Measurements from ENCODE around the gene C5orf34. TPM values are rescaled to one million over a fixed set of nuclear protein-coding genes. Genes with fewer than 3 reads are reported as not detected.
"Not testable (repeated sequence)": the region's sequence is repeated elsewhere in the genome, so short reads cannot be mapped to it uniquely, and the experiment has no call there.

C5orf34 gene
- total RNA-seq, 4 donors from 2014 or later = 0.42 to 2.1 (median 1.6) TPM

GRCh38 chr5:43553381-43553780 lies 38.4 kb upstream of the C5orf34 start:
- Histone ChIP-seq H3K4me3 (replicated peaks in 1 of 3) (no peak overlapping the region), H3K27me3 (no peaks in the 10 kb centered on the region), H3K36me3 (peaks cover 2 to 6% of the 10 kb centered on the region in 2 donors), H3K4me1 (peaks cover 26 to 28% of the 10 kb centered on the region in 2 donors), H3K27ac (no peak overlapping the region), H3K9me3 (no peaks in the 10 kb centered on the region)
- WGBS, 2 donors = 69 to 74% methylated on average over 2 of the region's 2 CpGs
- intact Hi-C loops (cut with DNase I) = no loop called here
- no peak for DNase-seq
- TF ChIP-seq POLR2A (IDR thresholded peaks at IDR 0.05) = no peak
- TF ChIP-seq, protein P1, sequence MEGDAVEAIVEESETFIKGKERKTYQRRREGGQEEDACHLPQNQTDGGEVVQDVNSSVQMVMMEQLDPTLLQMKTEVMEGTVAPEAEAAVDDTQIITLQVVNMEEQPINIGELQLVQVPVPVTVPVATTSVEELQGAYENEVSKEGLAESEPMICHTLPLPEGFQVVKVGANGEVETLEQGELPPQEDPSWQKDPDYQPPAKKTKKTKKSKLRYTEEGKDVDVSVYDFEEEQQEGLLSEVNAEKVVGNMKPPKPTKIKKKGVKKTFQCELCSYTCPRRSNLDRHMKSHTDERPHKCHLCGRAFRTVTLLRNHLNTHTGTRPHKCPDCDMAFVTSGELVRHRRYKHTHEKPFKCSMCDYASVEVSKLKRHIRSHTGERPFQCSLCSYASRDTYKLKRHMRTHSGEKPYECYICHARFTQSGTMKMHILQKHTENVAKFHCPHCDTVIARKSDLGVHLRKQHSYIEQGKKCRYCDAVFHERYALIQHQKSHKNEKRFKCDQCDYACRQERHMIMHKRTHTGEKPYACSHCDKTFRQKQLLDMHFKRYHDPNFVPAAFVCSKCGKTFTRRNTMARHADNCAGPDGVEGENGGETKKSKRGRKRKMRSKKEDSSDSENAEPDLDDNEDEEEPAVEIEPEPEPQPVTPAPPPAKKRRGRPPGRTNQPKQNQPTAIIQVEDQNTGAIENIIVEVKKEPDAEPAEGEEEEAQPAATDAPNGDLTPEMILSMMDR (IDR thresholded peaks at IDR 0.05) = no peak

- TF ChIP-seq POLR2A (IDR thresholded peaks at IDR 0.05) = no peak
- TF ChIP-seq, protein P1 (IDR thresholded peaks at IDR 0.05) = no peak
- Histone ChIP-seq H3K36me3 (peaks cover 7 to 12% of the 10 kb centered on the region in 2 donors), H3K27ac (no peak overlapping the region), H3K9me3 (no peaks in the 10 kb centered on the region), H3K27me3 (no peaks in the 10 kb centered on the region), H3K4me3 (replicated peaks in 1 of 3) (no peak overlapping the region), H3K4me1 (peaks cover 26 to 28% of the 10 kb centered on the region in 2 donors)
- DNase-seq = no peak
- intact Hi-C loops (cut with DNase I) = no loop called here
- 73 to 79% methylated on average over 2 of the region's 2 CpGs for WGBS, 2 donors
Measured at GRCh38 chr5:43551731-43552130, 36.8 kb upstream of the C5orf34 start.

- Histone ChIP-seq H3K36me3 (peaks cover 12 to 15% of the 10 kb centered on the region in 2 donors), H3K4me1 (peaks cover 13 to 16% of the 10 kb centered on the region in 2 donors)
- H3K4me3 ChIP-seq (replicated peaks in 1 of 3); H3K27me3 ChIP-seq; H3K9me3 ChIP-seq; intact Hi-C loops (cut with DNase I); DNase-seq; H3K27ac ChIP-seq: not testable (repeated sequence)
- 94 to 98% methylated on average over 8 of the region's 8 CpGs for WGBS, 2 donors
Measured at GRCh38 chr5:43549272-43549671, 34.3 kb upstream of the C5orf34 start.

DNA sequence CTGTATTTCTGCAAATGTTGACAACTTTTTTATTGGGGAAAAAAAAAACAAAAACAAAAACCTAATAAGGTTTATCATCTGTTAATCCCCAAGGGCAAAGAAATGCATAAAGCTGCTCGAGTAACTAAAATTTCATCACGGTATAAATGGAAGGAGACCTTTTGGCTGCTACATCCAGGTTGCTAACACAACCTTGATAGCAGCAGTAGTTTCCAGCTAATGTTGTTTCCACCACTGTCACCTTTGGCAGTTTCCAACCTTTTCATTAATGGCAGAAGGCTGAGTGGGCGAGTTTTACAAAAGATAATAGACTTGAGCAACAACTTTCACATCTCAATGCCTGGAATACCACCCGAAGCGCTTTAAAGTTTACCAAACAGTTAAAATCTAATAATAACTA lies 33.4 kb upstream of the C5orf34 start:
- Histone ChIP-seq H3K36me3 (peaks cover 12 to 15% of the 10 kb centered on the region in 2 donors), H3K4me3 (replicated peaks in 1 of 3) (no peak overlapping the region), H3K4me1 (peaks cover 5 to 8% of the 10 kb centered on the region in 2 donors), H3K9me3 (no peaks in the 10 kb centered on the region), H3K27me3 (no peaks in the 10 kb centered on the region), H3K27ac (no peak overlapping the region)
- TF ChIP-seq, protein P1 (IDR thresholded peaks at IDR 0.05) = no peak
- TF ChIP-seq POLR2A (IDR thresholded peaks at IDR 0.05) = no peak
- intact Hi-C loops (cut with DNase I) = no loop called here
- 88 to 92% methylated on average over 5 of the region's 5 CpGs for WGBS, 2 donors
- DNase-seq = no peak

GRCh38 chr5:43547532-43547931 lies 32.6 kb upstream of the C5orf34 start:
- peaks cover 12 to 15% of the 10 kb centered on the region in 2 donors for H3K36me3 ChIP-seq
- no peaks in the 10 kb centered on the region for H3K27me3 ChIP-seq
- no peak overlapping the region for H3K4me3 ChIP-seq (replicated peaks in 1 of 3)
- WGBS, 2 donors = 93 to 99% methylated on average over 2 of the region's 2 CpGs
- no peak for DNase-seq
- H3K9me3 ChIP-seq = no peaks in the 10 kb centered on the region
- no peak for TF ChIP-seq POLR2A (IDR thresholded peaks at IDR 0.05)
- TF ChIP-seq, protein P1 (IDR thresholded peaks at IDR 0.05) = no peak
- H3K27ac ChIP-seq = no peak overlapping the region
- peaks cover 4 to 7% of the 10 kb centered on the region in 2 donors for H3K4me1 ChIP-seq
- intact Hi-C loops (cut with DNase I) = no loop called here

- Histone ChIP-seq H3K27ac (no peak overlapping the region), H3K4me1 (peaks cover 0 to 4% of the 10 kb centered on the region in 2 donors), H3K4me3 (replicated peaks in 1 of 3) (no peak overlapping the region), H3K9me3 (no peaks in the 10 kb centered on the region), H3K27me3 (no peaks in the 10 kb centered on the region), H3K36me3 (peaks cover 13 to 15% of the 10 kb centered on the region in 2 donors)
- peak; percentile 8 to 18 for DNase-seq
- no peak for TF ChIP-seq POLR2A (IDR thresholded peaks at IDR 0.05)
- TF ChIP-seq, protein P1 (IDR thresholded peaks at IDR 0.05) = no peak
- intact Hi-C loops (cut with DNase I) = no loop called here
Measured at GRCh38 chr5:43543434-43543833, 28.5 kb upstream of the C5orf34 start.
